Central memory CD8-positive, alpha-beta T cell (primary cell): ENCODE results near the gene TTLL7.

Source experiments
- ATAC-seq: fragments of 150-1000 bp; cut with Tn5 transposase; replicated peaks from 2 replicates; pipeline ENCODE4 v1.10.0; 2022; ENCODE audit warnings: mild to moderate bottlenecking, moderate FRiP score, moderate number of reproducible peaks; ENCODE audit not compliant: poor library complexity, severe bottlenecking; ENCODE audit errors: extremely low read depth
- DNase-seq, 2 donors: peaks; one replicate each; pipeline ENCODE4 v3.0.0; 2021; ENCODE audit warnings: low spot score in 2 of 2
- H3K27ac Mint-ChIP-seq: one replicate; pipeline ENCODE4 v1.8.0; 2022; ENCODE audit warnings: low read depth, mild to moderate bottlenecking, moderate library complexity, mixed read lengths
- H3K27me3 Mint-ChIP-seq: one replicate; pipeline ENCODE4 v1.8.0; 2022; ENCODE audit warnings: mixed read lengths
- H3K36me3 Mint-ChIP-seq: one replicate; pipeline ENCODE4 v1.8.0; 2022; ENCODE audit warnings: mild to moderate bottlenecking, moderate library complexity, mixed read lengths; ENCODE audit not compliant: insufficient read depth
- H3K4me1 Mint-ChIP-seq: one replicate; pipeline ENCODE4 v1.8.0; 2022; ENCODE audit warnings: mixed read lengths
- H3K4me3 Mint-ChIP-seq: one replicate; pipeline ENCODE4 v1.8.0; 2022; ENCODE audit warnings: mild to moderate bottlenecking, moderate library complexity, mixed read lengths
- H3K9me3 Mint-ChIP-seq: one replicate; pipeline ENCODE4 v1.8.0; 2022; ENCODE audit warnings: mixed read lengths

The TTLL7 gene

GRCh38 chr1:83954166-83954823, 44.6 kb downstream of the TTLL7 start:
- no peak for ATAC-seq

DNA sequence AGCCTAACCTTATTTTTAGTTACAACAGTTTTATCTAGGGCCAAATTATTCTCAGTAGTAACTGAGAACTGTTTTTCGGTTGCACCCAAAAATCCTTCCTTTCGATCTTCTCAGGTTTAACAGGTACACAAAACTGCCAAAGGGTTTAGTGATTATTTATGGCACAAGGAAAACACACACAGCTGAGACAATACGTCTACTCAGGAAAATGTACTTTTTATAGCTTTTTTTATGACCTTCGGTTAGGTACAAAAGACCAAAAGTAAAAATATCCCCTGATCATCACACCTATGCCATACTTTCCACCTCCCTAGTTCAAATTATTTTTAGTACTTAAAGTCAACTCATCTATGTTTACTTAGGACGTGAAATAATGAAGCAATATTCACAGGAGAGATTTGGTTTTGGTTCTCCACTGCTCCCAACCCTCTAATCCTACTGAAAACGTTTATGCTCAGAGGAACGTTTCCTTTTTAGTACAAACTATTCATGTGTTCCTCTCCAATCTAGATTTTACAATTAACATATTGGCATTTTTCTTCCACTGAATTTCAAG, 48.7 kb downstream of the TTLL7 start:
- Mint-ChIP-seq H3K4me3 (no peak overlapping the region), H3K4me1 (no peaks in the 10 kb centered on the region), H3K27ac (no peak overlapping the region), H3K36me3 (peaks cover 1% of the 10 kb centered on the region), H3K9me3 (no peaks in the 10 kb centered on the region), H3K27me3 (peaks cover 41% of the 10 kb centered on the region)
- ATAC-seq (no peak), DNase-seq (no peak)

More at GRCh38 chr1:83954166-83954823, 44.6 kb downstream of the TTLL7 start:
- Mint-ChIP-seq H3K27me3 (peaks cover 27% of the 10 kb centered on the region), H3K4me3 (no peak overlapping the region), H3K9me3 (no peaks in the 10 kb centered on the region), H3K36me3 (peaks cover 4% of the 10 kb centered on the region), H3K27ac (no peak overlapping the region), H3K4me1 (no peaks in the 10 kb centered on the region)
- DNase-seq = no peak

GRCh38 chr1:83942914-83943313, 56.0 kb downstream of the TTLL7 start:
- no peak overlapping the region for H3K4me3 Mint-ChIP-seq
- H3K27me3 Mint-ChIP-seq = peaks cover 11% of the 10 kb centered on the region
- DNase-seq (no peak), ATAC-seq (no peak)
- H3K36me3 Mint-ChIP-seq = peaks cover 1% of the 10 kb centered on the region
- H3K9me3 Mint-ChIP-seq = peaks cover 8% of the 10 kb centered on the region
- no peak overlapping the region for H3K27ac Mint-ChIP-seq
- no peaks in the 10 kb centered on the region for H3K4me1 Mint-ChIP-seq

DNA sequence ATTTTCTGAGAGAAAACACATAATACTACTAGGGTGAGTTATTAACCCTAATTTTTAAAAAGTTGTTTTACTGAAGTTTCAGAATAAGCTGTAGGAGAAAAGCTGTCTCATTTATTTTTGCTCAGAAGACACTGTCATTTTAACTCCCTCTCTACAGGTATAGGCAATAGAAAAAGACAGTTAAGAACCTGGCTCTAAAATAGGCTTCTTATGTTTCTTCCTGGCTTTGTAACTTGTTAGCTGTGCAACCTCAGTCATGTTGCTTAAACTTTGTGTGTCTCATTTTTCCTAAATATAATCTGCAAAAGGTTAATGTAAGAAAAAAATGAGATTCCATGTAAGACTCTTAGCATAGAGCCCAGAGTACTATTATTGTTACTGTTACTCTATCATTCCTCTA, 64.4 kb downstream of the TTLL7 start:
- DNase-seq = no peak
- no peak for ATAC-seq
- H3K9me3 Mint-ChIP-seq = no peaks in the 10 kb centered on the region
- H3K36me3 Mint-ChIP-seq = no peaks in the 10 kb centered on the region
- H3K4me3 Mint-ChIP-seq = no peak overlapping the region
- H3K4me1 Mint-ChIP-seq = no peaks in the 10 kb centered on the region
- peaks cover 16% of the 10 kb centered on the region for H3K27me3 Mint-ChIP-seq
- no peak overlapping the region for H3K27ac Mint-ChIP-seq

DNA sequence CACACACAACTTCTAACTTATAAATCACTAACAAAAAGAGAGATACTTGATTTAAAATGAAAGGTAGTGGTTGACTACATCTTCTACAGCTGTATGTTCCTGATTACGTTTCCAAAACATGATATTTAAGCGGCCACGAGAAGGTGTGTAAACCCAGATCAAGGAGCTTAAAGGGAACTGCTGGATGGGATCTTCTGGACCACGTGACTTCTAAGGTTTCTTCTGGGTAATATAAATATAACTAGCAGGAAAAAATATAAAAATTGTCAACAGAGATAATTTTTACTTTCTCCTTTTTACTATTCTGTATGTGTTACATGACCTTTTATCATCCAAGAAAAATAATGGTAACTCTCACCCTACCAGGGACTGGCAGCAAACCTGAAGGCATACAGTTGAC, 66.2 kb downstream of the TTLL7 start:
- no peak for ATAC-seq
- no peak for DNase-seq
- Mint-ChIP-seq H3K36me3 (no peaks in the 10 kb centered on the region), H3K27ac (no peak overlapping the region), H3K4me1 (no peaks in the 10 kb centered on the region), H3K27me3 (peaks cover 19% of the 10 kb centered on the region), H3K9me3 (no peaks in the 10 kb centered on the region), H3K4me3 (no peak overlapping the region)

DNA sequence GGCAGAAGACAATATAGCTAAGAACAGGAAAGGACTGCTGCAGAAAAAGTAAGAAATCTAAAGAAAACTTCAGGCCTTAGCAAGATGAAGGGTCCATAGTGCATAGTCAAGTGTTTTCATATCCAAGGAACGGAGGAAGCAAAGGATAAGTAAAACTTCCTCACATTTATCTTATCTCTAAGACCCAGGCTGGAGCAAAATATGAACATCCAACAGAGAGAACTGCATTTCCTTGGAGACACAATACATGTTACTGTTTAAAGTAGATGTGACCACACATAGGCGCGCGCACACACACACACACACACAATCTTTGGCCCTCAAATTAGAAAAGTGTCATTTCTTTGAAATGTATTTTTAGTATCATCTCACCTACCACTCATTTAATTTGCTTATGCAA, 66.7 kb downstream of the TTLL7 start:
- no peaks in the 10 kb centered on the region for H3K36me3 Mint-ChIP-seq
- no peak overlapping the region for H3K27ac Mint-ChIP-seq
- H3K27me3 Mint-ChIP-seq = peaks cover 19% of the 10 kb centered on the region
- ATAC-seq (no peak), DNase-seq (no peak)
- no peaks in the 10 kb centered on the region for H3K4me1 Mint-ChIP-seq
- H3K9me3 Mint-ChIP-seq = no peaks in the 10 kb centered on the region
- H3K4me3 Mint-ChIP-seq = no peak overlapping the region

- Mint-ChIP-seq H3K36me3 (no peaks in the 10 kb centered on the region), H3K27me3 (peaks cover 19% of the 10 kb centered on the region), H3K4me3 (no peak overlapping the region), H3K9me3 (no peaks in the 10 kb centered on the region), H3K4me1 (no peaks in the 10 kb centered on the region), H3K27ac (no peak overlapping the region)
- DNase-seq = no peak
- ATAC-seq = peak; percentile 84
Observed at GRCh38 chr1:83931658-83932253, 67.2 kb downstream of the TTLL7 start.

GRCh38 chr1:83929184-83929583, 69.7 kb downstream of the TTLL7 start:
- Mint-ChIP-seq H3K9me3 (no peaks in the 10 kb centered on the region), H3K4me3 (no peak overlapping the region), H3K27me3 (peaks cover 27% of the 10 kb centered on the region), H3K4me1 (no peaks in the 10 kb centered on the region), H3K36me3 (no peaks in the 10 kb centered on the region), H3K27ac (no peak overlapping the region)
- no peak for DNase-seq
- ATAC-seq = no peak

GRCh38 chr1:83928396-83928795, 70.5 kb downstream of the TTLL7 start:
- Mint-ChIP-seq H3K27ac (no peak overlapping the region), H3K36me3 (no peaks in the 10 kb centered on the region), H3K4me3 (no peak overlapping the region), H3K4me1 (no peaks in the 10 kb centered on the region), H3K27me3 (peaks cover 35% of the 10 kb centered on the region), H3K9me3 (no peaks in the 10 kb centered on the region)
- DNase-seq = no peak
- ATAC-seq = no peak

- Mint-ChIP-seq H3K4me1 (no peaks in the 10 kb centered on the region), H3K9me3 (no peaks in the 10 kb centered on the region), H3K4me3 (no peak overlapping the region), H3K27me3 (peaks cover 35% of the 10 kb centered on the region), H3K36me3 (no peaks in the 10 kb centered on the region), H3K27ac (no peak overlapping the region)
- ATAC-seq = no peak
- no peak for DNase-seq
Observed at GRCh38 chr1:83927701-83928100, 71.2 kb downstream of the TTLL7 start.

DNA sequence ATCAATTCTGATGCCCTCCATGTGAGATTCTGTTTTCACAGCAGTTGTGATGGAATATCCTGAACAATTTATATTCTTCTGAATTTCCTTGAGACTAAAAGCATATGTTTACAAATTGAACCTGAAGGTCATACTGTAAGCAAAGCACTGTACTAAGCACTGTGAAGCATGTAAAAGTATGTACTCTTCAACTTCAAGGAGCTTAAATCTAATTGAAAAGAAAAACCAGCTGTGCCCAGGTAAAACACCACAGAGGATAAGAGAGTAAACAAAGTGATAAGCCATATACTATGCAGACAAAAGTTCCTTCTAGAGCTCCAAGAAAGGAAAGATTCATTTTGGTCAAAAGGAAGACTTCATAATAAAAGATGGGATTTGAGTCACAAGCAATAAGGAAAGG, 71.9 kb downstream of the TTLL7 start:
- no peak for DNase-seq
- Mint-ChIP-seq H3K27me3 (peaks cover 35% of the 10 kb centered on the region), H3K4me3 (no peak overlapping the region), H3K9me3 (no peaks in the 10 kb centered on the region), H3K36me3 (no peaks in the 10 kb centered on the region), H3K4me1 (no peaks in the 10 kb centered on the region), H3K27ac (no peak overlapping the region)
- no peak for ATAC-seq

- peaks cover 27% of the 10 kb centered on the region for H3K27me3 Mint-ChIP-seq
- H3K27ac Mint-ChIP-seq = no peak overlapping the region
- H3K9me3 Mint-ChIP-seq = no peaks in the 10 kb centered on the region
- no peaks in the 10 kb centered on the region for H3K36me3 Mint-ChIP-seq
- DNase-seq = no peak
- ATAC-seq = no peak
- H3K4me1 Mint-ChIP-seq = no peaks in the 10 kb centered on the region
- H3K4me3 Mint-ChIP-seq = no peak overlapping the region
Observed at GRCh38 chr1:83923553-83923952, 75.4 kb downstream of the TTLL7 start.

DNA sequence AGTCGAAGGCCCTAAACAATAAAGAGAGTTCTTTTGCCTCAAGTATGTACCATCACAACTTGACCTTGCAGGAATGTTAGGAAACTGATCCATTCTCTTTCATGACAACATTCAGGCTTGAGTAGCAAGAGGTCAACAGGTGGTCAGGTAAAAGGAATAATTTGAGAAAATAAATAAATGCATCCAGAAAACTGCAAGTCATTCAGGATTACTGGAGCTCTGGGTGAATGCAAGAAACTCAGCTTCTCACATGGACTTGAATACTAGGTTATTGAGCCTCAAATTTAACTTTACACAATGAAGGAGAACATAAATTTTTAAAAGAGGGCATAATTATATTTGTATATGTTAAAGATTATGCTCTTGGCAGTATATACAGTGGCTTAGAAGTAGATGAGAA, 76.5 kb downstream of the TTLL7 start:
- Mint-ChIP-seq H3K27me3 (peaks cover 27% of the 10 kb centered on the region), H3K27ac (no peak overlapping the region), H3K4me3 (no peak overlapping the region), H3K36me3 (no peaks in the 10 kb centered on the region), H3K9me3 (no peaks in the 10 kb centered on the region), H3K4me1 (no peaks in the 10 kb centered on the region)
- no peak for ATAC-seq
- DNase-seq = no peak
